Amniotic epithelial cell (primary cell): Measurements from ENCODE around the gene SEPTIN12.

Source experiments
- DNase-seq: peaks from one replicate; pipeline ENCODE4 v3.0.0-alpha.2; 2010; ENCODE audit warnings: low read depth

The SEPTIN12 gene

GRCh38 chr16:4783951-4784336, 4.2 kb downstream of the SEPTIN12 start:
- DNase-seq = no peak

- DNase-seq = no peak
Observed at GRCh38 chr16:4783251-4783950, 4.7 kb downstream of the SEPTIN12 start.

- DNase-seq = peak; percentile 11
Observed at GRCh38 chr16:4780235-4780634, 7.9 kb downstream of the SEPTIN12 start.

GRCh38 chr16:4778050-4778392, 10.1 kb downstream of the SEPTIN12 start:
- no peak for DNase-seq

- no peak for DNase-seq
Observed at GRCh38 chr16:4777339-4778049, 10.7 kb downstream of the SEPTIN12 start.

- no peak for DNase-seq
Observed at GRCh38 chr16:4776141-4776705, 11.9 kb downstream of the SEPTIN12 start.

- DNase-seq = no peak
Observed at GRCh38 chr16:4775005-4775404, 13.1 kb downstream of the SEPTIN12 start.

- no peak for DNase-seq
Observed at GRCh38 chr16:4772351-4772750, 15.8 kb downstream of the SEPTIN12 start.

GRCh38 chr16:4771646-4772045, 16.5 kb downstream of the SEPTIN12 start:
- no peak for DNase-seq

- DNase-seq = no peak
Observed at GRCh38 chr16:4769306-4769638, 18.9 kb downstream of the SEPTIN12 start.

GRCh38 chr16:4768549-4769305, 19.4 kb downstream of the SEPTIN12 start:
- peak; percentile 91 for DNase-seq

- DNase-seq = peak; percentile 23
Observed at GRCh38 chr16:4767872-4768548, 20.1 kb downstream of the SEPTIN12 start.

GRCh38 chr16:4766875-4767628, 21.1 kb downstream of the SEPTIN12 start, which contains the start of gene ZNF500:
TSS of gene ZNF500 (minus strand) at chr16:4767162. CDS start at chr16:4765978, 1,184 bp downstream.
- peak; percentile 93 for DNase-seq

- no peak for DNase-seq
Observed at GRCh38 chr16:4765511-4766474, 22.4 kb downstream of the SEPTIN12 start.

- DNase-seq = no peak
Observed at GRCh38 chr16:4763791-4764190, 24.4 kb downstream of the SEPTIN12 start.

- DNase-seq = no peak
Observed at GRCh38 chr16:4762205-4762604, 25.9 kb downstream of the SEPTIN12 start.

- no peak for DNase-seq
Observed at GRCh38 chr16:4760221-4760910, 27.8 kb downstream of the SEPTIN12 start.

- DNase-seq = no peak
Observed at GRCh38 chr16:4755687-4756086, 32.5 kb downstream of the SEPTIN12 start.

- no peak for DNase-seq
Observed at GRCh38 chr16:4754865-4755264, 33.3 kb downstream of the SEPTIN12 start.

- no peak for DNase-seq
Observed at GRCh38 chr16:4753227-4753626, 34.9 kb downstream of the SEPTIN12 start.
